RWPE2 (cell line): Measurements from ENCODE around the gene CYB5A.

Experiments
- ATAC-seq: fragments of 200-7000 bp; cut with Tn5 transposase; 3 replicates; pipeline ENCODE4 v1.9.1; 2021; ENCODE audit warnings: low read depth
- DNase-seq: peaks from one replicate; pipeline ENCODE4 v3.0.0-alpha.2; 2020; ENCODE audit warnings: low spot score
- H3K27ac ChIP-seq: fragments of 450-650 bp; 2 replicates; pipeline ENCODE4 v1.5.1; 2017; ENCODE audit warnings: mild to moderate bottlenecking; ENCODE audit not compliant: poor library complexity, severe bottlenecking
- H3K27me3 ChIP-seq: fragments of 250-450 bp; sonication (Bioruptor Pico); 2 replicates; pipeline ENCODE4 v1.5.1; 2021; ENCODE audit warnings: mild to moderate bottlenecking, moderate library complexity; ENCODE audit not compliant: insufficient read depth, poor library complexity, severe bottlenecking
- H3K36me3 ChIP-seq: fragments of 250-450 bp; sonication (Bioruptor Pico); 2 replicates; pipeline ENCODE4 v1.5.1; 2020; ENCODE audit warnings: low read depth, mild to moderate bottlenecking, moderate library complexity
- H3K4me1 ChIP-seq: fragments of 250-450 bp; sonication (Bioruptor Pico); 2 replicates; pipeline ENCODE4 v1.5.1; 2021; ENCODE audit warnings: mild to moderate bottlenecking, moderate library complexity; ENCODE audit not compliant: insufficient read depth, poor library complexity, severe bottlenecking
- H3K4me3 ChIP-seq: fragments of 250-450 bp; sonication (Bioruptor Pico); 2 replicates; pipeline ENCODE4 v1.5.1; 2021; ENCODE audit warnings: mild to moderate bottlenecking, moderate library complexity; ENCODE audit not compliant: severe bottlenecking
- H3K9me3 ChIP-seq: fragments of 250-450 bp; sonication (Bioruptor Pico); 2 replicates; pipeline ENCODE4 v1.5.1; 2021; ENCODE audit warnings: mild to moderate bottlenecking, moderate library complexity; ENCODE audit not compliant: severe bottlenecking
- CTCF ChIP-seq: fragments of 450-650 bp; IDR thresholded peaks from one replicate; pipeline ENCODE4 v1.5.1; 2017; ENCODE audit warnings: mild to moderate bottlenecking, moderate library complexity; ENCODE audit not compliant: poor library complexity, severe bottlenecking

The CYB5A gene

GRCh38 chr18:74229005-74229404, 62.8 kb downstream of the CYB5A start:
- Histone ChIP-seq H3K27ac (no peak overlapping the region), H3K4me1 (no peaks in the 10 kb centered on the region), H3K9me3 (no peaks in the 10 kb centered on the region), H3K27me3 (no peaks in the 10 kb centered on the region), H3K4me3 (no peak overlapping the region), H3K36me3 (no peaks in the 10 kb centered on the region)
- TF ChIP-seq CTCF: no peak
- DNase-seq (no peak), ATAC-seq (no peak)

- no peak overlapping the region for H3K4me3 ChIP-seq
- DNase-seq (no peak), ATAC-seq (no peak)
- no peaks in the 10 kb centered on the region for H3K36me3 ChIP-seq
- TF ChIP-seq CTCF: no peak
- no peak overlapping the region for H3K27ac ChIP-seq
- H3K9me3 ChIP-seq: no peaks in the 10 kb centered on the region
- H3K4me1 ChIP-seq: no peaks in the 10 kb centered on the region
- H3K27me3 ChIP-seq: no peaks in the 10 kb centered on the region
Observed at GRCh38 chr18:74228312-74228711, 63.5 kb downstream of the CYB5A start.

GRCh38 chr18:74226666-74227065, 65.1 kb downstream of the CYB5A start:
- TF ChIP-seq CTCF: no peak
- H3K4me1 ChIP-seq: no peaks in the 10 kb centered on the region
- DNase-seq: no peak
- no peaks in the 10 kb centered on the region for H3K36me3 ChIP-seq
- no peaks in the 10 kb centered on the region for H3K9me3 ChIP-seq
- H3K27ac ChIP-seq: no peak overlapping the region
- no peak overlapping the region for H3K4me3 ChIP-seq
- no peaks in the 10 kb centered on the region for H3K27me3 ChIP-seq
- no peak for ATAC-seq

GRCh38 chr18:74226156-74226555, 65.6 kb downstream of the CYB5A start:
- Histone ChIP-seq H3K9me3 (no peaks in the 10 kb centered on the region), H3K4me1 (no peaks in the 10 kb centered on the region), H3K27ac (no peak overlapping the region), H3K4me3 (no peak overlapping the region), H3K36me3 (no peaks in the 10 kb centered on the region), H3K27me3 (no peaks in the 10 kb centered on the region)
- no peak for TF ChIP-seq CTCF
- ATAC-seq (no peak), DNase-seq (no peak)

- TF ChIP-seq CTCF: no peak
- H3K9me3 ChIP-seq: no peaks in the 10 kb centered on the region
- H3K27me3 ChIP-seq: no peaks in the 10 kb centered on the region
- no peak overlapping the region for H3K4me3 ChIP-seq
- no peaks in the 10 kb centered on the region for H3K36me3 ChIP-seq
- no peak for DNase-seq
- ATAC-seq: no peak
- H3K27ac ChIP-seq: no peak overlapping the region
- H3K4me1 ChIP-seq: no peaks in the 10 kb centered on the region
Observed at GRCh38 chr18:74225193-74225840, 66.4 kb downstream of the CYB5A start.
